Mucosa of gallbladder (tissue), 1 donor: Measurements from ENCODE around the gene IMP3. TPM values are rescaled to one million over a fixed set of nuclear protein-coding genes. Genes with fewer than 3 reads are reported as not detected.
A peak's percentile ranks its signal among the peaks of the same experiment; 100 is the strongest.

ENCODE experiments used
- DNase-seq: peaks from one replicate; pipeline ENCODE4 v3.0.0-alpha.2; 2020; ENCODE audit warnings: low spot score
- total RNA-seq: library from RNA; stranded (reverse); gene quantifications from one replicate; pipeline ENCODE4 v1.2.1, GENCODE V29; 2021
- donor health status: DM: no; HTN: no; CAD: no.

IMP3 gene
- total RNA-seq, 1 donor from 2014 or later, result 66.3 TPM

DNA sequence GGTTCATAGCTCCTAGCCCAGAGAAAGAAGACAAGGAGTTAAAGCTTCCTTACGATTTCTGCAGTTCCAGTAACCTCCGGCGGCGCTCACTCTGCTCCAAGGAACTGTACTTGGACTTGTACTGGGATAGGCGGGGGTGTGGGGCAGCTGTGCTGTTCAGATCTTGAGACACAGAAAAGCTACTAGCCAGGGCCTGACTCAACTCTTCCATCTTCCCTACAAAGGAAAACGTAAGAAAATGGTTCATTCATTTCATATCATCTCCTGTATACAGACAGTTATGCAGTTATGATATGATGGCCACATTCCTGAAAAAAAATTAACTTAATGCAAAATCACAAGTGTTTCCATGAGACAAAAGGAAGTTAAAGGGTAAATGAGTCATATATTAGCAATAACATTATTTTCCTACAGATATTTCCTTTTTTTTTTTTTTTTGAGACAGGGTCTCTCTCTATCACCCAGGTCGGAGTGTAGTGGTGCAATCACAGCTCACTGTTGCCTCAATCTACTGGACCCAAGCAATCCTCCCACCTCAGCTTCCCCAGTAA lies 19.1 kb downstream of the IMP3 start:
- peak; percentile 71 for DNase-seq

DNA sequence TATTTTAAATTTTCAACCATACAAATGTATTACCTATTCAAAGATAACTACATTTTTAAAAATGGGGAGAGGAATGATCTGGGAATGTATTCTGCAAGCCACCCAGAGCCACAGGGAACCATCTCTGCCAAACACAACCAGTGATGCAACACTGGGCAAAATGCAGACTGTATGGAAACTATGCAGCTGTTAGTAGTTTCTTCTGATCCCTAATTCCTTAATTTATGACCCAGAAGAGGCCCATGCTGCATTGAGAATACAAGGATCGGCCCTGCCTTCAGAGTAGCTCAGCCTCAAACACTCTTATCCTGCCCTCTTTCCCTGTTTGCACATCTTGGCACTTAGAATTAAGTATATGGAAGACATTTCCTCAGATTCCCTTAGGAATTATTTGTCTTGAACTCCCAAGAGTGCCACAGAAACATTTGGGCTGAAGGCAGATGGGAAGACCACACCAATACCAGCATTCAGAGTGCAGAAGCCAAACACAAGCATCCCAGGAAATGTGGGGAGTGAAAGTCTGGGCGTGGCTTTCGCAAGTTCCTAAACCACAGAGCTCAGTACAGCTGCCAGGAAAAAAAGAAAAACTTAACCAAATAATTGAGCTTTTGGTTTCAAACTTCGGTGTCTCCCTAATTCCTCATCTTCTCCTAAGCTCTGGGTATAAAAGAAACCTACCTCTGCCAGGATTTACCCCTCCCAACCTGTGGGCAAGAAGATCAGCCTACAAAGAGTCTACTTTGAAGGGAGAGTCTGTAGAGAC lies 19.8 kb downstream of the IMP3 start:
- DNase-seq, result no peak

DNA sequence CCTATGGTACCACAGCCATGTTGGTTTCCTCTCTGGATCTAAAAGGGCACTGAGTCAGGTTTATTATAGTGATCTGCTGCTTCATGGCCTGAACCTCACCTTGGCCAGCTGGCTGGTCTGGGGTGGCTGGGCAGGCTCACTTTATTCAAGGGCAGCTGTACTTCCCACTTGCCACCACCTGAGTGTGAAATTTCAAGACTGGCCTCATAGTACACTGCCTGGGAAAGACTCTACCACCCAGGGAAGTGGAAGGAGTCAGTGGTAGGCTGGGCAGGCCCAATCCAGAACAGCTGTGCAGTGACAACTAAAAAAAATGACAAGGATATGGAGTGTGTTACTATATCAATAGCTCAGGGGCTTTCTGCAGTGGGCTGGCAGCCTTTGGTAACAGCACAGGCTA lies 23.3 kb downstream of the IMP3 start:
- DNase-seq, result no peak

DNA sequence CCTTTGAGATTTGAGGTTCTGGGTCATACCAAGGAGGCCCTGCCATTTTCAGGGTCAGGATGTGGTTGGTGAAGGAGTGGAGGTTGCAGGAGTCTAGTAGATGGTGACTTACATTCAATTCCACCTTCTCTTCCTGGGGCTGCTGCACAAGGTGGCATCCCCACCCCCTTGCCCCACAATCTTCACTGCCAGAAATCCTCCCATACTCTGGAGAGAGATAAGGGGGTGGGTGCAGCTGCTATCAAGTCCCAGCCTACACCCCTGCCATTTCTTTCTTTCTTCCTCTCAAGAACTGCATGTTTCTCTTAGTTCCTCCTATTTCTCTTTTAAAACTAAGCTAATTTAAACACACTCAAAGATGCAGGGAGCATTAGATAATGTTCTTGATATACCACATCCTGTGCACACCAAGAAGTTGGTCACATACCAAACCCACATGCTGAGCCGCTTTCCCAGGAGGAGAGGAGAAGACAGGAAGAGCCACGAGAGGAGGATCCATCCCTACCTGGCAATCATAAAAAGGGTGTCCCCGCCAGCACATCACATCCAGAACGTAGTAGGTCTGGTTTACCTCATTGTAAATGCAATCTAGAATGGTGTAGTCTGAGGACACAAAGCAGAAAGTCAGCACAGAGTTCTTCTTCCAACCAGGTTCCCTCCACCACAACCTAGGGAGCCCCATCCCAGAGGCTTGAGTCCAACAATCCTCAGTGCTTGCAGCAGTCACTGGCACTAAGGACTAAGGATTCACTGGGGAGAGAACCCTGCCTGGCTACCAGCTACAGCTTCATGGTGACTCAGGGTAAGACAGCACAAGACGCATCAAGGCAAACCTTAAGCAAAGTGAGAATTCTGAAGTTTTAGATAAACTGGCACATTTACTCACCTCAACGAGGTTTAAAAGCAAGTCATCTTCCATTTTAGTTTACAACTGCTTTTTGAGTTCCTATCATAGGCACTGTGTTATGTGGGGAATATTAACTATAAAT lies 33.0 kb downstream of the IMP3 start:
- DNase-seq, result no peak

DNA sequence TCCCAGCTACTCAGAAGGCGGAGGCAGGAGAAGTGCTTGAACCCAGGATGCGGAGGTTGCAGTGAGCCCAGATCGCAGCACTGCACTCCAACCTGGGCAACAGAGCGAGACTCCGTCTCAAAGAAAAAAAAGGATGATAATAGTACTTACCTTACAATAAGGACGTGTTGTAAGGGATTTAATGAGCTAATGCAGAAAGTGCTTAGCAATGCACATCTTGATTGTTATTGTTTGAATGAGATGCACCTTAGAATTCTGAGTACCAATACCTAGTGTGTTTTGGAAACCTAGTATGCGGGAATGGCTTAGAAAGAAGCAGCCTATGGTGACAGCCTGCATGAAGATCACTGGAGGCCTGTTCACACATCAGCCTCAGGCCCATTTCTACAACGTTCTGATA lies 34.0 kb downstream of the IMP3 start:
- no peak for DNase-seq

DNA sequence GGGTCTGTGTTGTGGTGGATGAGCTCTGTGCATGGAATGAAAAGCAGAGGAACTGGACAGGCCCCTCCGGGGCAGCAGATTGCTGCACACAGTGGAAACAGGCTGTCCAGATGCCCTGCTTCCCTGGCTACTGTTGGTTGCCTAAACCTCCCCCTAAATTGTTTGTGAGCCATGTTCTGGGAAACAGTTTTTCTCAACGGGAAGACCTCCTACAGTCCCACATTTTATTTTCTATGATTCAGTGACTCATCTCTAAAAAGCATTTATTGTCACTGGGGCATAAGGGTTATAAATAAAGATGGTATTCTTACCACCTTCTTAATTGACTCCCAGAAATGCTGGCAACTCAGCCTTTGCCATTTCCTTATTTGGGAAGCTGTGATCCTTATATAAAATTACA lies 40.6 kb downstream of the IMP3 start:
- no peak for DNase-seq

DNA sequence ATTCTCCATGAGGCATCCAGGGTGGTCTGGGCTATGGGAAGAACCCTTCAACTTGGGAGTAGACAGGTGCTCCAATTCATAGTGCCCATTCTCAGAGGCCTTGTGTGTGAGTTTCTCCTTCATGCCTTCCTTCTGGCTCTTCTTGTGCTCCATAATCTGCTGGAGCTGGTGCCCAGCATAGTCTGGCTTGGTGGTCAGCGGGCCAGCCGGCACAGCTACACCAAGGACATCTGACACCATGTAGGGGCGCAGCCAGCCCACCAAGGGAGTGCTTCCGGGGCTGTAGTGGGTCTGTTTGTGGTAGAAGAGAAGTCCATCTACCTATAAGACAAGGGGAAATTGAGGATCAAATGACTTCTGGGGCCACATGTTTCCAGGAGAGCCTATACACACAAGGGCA lies 41.7 kb downstream of the IMP3 start:
- no peak for DNase-seq

DNA sequence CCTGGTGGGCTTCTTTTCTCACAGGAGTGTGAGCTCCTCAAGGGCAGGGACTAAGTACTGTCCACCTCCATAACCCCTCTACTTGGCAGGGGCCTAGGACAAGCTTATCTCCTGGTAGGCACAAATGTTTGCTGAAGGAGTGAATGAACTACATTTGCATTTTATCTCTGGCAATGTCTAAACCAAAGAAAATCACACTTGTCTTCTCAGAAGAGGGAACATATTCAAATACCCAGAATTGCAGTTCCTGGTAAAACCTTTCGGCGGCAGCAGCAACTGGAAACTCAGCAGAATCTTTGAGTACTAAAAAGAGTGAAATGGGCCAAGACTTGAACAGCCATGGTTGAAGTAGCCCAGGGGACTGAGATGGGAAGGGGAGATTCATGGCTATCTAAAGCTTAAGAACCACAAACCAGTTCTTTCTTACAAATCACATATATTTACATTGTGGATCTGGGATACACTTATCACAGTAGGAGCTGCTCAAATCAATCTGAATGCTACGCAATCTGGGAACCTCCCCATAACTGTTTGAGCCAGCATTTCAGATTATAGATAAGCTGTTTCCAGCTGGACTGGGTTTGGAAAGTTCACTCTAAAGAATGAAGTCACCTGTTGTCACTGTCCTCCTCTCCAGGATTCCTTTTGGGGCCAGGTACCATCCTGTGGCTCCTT lies 42.2 kb downstream of the IMP3 start:
- DNase-seq, result no peak

DNA sequence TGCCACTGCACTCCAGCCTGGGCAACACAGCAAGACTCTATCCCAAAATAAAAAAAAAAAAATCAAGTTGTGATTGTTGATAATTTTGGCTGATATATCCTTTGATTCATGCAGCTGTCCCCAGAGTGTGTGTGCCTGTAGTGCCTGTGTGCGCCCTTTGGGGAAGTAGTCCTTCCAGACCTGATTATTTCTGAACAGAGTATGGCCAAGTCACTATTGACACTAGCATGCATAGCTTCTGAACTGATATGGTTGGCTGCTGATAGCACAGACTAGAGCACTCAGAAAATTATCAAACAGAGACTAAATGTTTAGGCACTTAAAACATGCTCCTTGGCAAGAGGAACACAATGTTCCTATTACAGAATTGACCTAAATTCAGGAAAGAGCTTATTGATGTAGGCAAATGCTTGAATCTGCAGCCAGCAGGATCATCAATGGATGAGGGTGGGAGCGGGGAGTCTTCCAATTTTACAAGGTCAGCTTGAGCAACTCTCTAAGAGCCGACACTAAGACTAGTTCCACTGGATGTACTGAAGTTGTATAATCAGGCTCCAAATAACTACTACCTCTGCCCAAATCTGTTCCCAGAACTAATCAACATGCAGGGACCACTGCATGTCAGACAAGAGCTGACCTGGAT lies 43.2 kb downstream of the IMP3 start:
- no peak for DNase-seq

DNA sequence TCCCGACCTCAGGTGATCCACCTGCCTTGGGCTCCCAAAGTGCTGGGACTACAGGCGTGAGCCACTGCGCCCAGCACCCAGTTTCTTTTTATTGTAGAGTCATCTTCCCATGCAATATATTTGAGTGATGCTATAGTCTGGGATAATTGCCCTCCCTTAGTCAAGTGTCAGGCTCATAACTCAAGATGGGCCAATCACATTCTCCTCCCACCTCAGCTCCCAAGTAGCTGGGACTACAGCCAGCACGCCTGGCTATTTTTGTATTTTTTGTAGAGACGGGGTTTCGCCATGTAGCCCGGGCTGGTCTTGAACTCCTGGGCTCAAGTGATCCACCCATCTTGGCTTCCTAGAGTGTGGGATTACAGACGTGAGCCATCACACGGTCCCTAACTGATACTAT lies 45.7 kb downstream of the IMP3 start:
- DNase-seq, result no peak

DNA sequence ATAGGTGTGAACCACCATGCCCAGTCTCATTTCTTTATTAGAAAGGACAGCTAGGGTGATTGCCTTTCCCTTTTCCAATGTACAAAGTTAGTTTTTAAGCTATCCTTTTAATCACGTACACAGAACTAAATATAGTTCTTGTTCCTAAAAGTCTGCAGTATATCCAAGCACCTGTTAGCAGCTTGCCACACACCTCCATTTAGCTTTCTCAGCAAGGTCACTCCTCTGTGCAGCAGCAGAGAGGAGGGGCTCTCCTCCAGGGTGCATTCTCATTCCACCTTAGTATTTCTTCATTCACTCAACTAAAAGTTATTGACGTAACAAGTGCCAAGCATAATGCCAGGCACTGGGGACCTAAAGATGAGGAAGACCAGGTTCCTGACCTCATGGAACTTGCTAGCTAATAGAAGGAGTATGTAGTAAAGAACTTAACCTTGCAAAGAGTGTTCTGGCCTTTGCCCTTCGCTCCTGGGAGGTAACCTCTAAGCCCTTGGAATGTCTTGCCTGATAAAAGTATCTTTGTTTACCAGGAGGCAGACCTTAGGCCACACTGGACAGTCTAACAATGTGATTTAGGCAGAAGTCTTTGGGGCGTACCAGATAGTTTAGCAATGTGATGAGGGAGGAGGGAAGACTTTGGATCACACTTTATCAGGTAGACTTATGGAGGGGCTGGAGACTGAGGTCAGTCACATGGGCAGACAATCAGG lies 48.2 kb downstream of the IMP3 start:
- DNase-seq, result no peak

DNA sequence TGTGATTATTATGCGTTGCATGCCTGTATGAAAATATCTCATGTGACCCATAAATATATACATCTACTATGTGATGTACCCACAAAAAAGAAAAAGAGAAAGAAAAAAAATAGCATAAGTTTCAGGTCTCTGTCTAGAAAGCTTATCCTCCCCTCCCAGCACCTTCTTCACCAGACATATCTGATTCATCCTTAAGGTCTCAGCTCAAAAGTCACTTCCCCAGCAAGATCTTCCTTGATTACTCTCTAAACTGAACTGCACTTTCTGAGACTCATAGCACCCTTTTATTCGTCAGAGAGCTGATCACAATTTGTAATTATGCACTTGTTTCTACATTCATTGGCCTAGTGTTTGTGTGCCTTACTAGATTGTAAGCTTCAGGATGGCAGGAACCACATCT lies 49.8 kb downstream of the IMP3 start:
- no peak for DNase-seq

Other genes starting within 250 kb of the IMP3 start
- gene SIN3A, start 188.5 kb downstream of the IMP3 start, total RNA-seq, result 65.5 TPM
- 35.4 TPM for gene PTPN9, start 60.9 kb downstream of the IMP3 start, total RNA-seq
- gene SNUPN, start 14.5 kb downstream of the IMP3 start, total RNA-seq, result 23.3 TPM
- 51.3 TPM for gene SNX33, start 7.7 kb upstream of the IMP3 start, total RNA-seq
- gene CSPG4, start 72.6 kb upstream of the IMP3 start, total RNA-seq, result 20.5 TPM
- gene UBE2Q2, start 203.2 kb upstream of the IMP3 start, total RNA-seq, result 33.7 TPM